ENCODE data around the gene RAI14.

- no peak for TF ChIP-seq POLR2A (IDR thresholded peaks at IDR 0.05; ENCODE audit: low read depth, low read length)
- TF ChIP-seq TAF1 (IDR thresholded peaks at IDR 0.05; ENCODE audit: low read depth, low read length), result no peak
- TF ChIP-seq POLR2AphosphoS5 (IDR thresholded peaks at IDR 0.05; ENCODE audit: low read depth, low read length), result no peak
- no peak for TF ChIP-seq PAX5 (IDR thresholded peaks at IDR 0.05; ENCODE audit: insufficient read depth, low read length, severe bottlenecking)
- TF ChIP-seq SPI1 (IDR thresholded peaks at IDR 0.05; ENCODE audit: low read depth, low read length), result no peak
- TF ChIP-seq POU2F2 (IDR thresholded peaks at IDR 0.05; ENCODE audit: low read depth, low read length), result no peak
Observed at GRCh38 chr5:34685485-34686165, 29.5 kb downstream of the RAI14 start.

All from GM12891 (cell line).